ENCODE measurements around the gene DEAF1. TPM values are rescaled to one million over a fixed set of nuclear protein-coding genes. Genes with fewer than 3 reads are reported as not detected.

Gene DEAF1
- total and polyA plus RNA-seq, 2 of the 13 experiments (the other 11 are each of a cell fraction or from before 2014, with no cell fraction given): 22.3 to 29.6 TPM

DNA sequence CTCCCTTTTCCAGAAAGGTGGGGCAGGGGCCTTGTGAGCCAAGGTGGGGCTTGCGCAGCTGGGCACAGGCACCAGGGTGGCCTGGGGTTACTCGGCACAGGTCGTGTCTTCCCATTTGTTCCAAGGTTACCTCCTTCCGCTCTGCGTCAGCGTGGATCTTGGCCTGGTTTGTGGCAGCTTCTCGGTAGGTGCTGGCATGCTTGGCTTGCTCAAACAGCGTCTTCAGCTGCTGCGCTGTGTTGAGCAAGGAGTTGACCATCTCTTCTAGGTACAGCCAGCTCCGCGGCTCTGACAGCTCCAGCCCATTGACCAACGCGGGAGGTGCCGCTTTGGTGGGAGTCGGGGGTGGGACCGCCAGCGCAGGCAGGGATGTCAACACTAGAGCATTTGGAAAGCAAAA is 20.6 kb downstream of the DEAF1 start:
- H4K20me1 ChIP-seq (ENCODE audit: insufficient read depth, low read length): no peaks in the 10 kb centered on the region
- DNase-seq (ENCODE audit: low spot score) (no peak), FAIRE-seq (no peak), ATAC-seq (no peak)
- H2AFZ ChIP-seq (ENCODE audit: low read length): no peak overlapping the region
- H3K4me2 ChIP-seq (ENCODE audit: low read depth, low read length): no peak overlapping the region
- no peaks in the 10 kb centered on the region for H3K79me2 ChIP-seq (ENCODE audit: insufficient read depth, low read length)
- no peak overlapping the region for H3K4me3 ChIP-seq (replicated peaks in 1 of 3; ENCODE audit: insufficient read depth in 1 of 3, low read depth in 2 of 3, low read length in 3 of 3)
- H3K4me1 ChIP-seq (ENCODE audit: insufficient read depth, low read length): no peaks in the 10 kb centered on the region
- ChIA-PET CTCF (ENCODE audit: low intra/inter-chr PET ratio, low total read pairs) (no interaction called here), POLR2A (interaction anchor here (2.6 kb wide), 1 partner anchor 21 kb away, joined by 6 read pairs; the partner anchor contains the start of genes DEAF1 and TMEM80)
- H3K27ac ChIP-seq (ENCODE audit: extremely low read length, insufficient read depth, low read length): no peak overlapping the region
- intact Hi-C loops (cut with micrococcal nuclease; ENCODE audit: unreplicated experiment): no loop called here
- no peaks in the 10 kb centered on the region for H3K27me3 ChIP-seq (ENCODE audit: control insufficient read depth in 1 of 2, insufficient read depth in 2 of 2, low read length in 2 of 2)
- peaks cover 17 to 34% of the 10 kb centered on the region in 2 experiments; a peak in 4 of 5 replicates for H3K36me3 ChIP-seq (replicated peaks in 1 of 2; ENCODE audit: control insufficient read depth in 1 of 2, insufficient read depth in 2 of 2, low read length in 2 of 2)
- no peak overlapping the region for H3K9ac ChIP-seq (ENCODE audit: insufficient read depth, low read depth, low read length)
- in situ Hi-C loops (cut with HindIII; ENCODE audit: extremely low pct_ligation_motif_present, low pct_unique_long_range_greater_than_20kb): no loop called here
- WGBS (ENCODE audit: low lambda C conversion rate): 93% methylated on average over 15 of the region's 17 CpGs
- TF ChIP-seq SALL2 (CRISPR knock-in tag; IDR thresholded peaks at IDR 0.05): no peak
- no peak for TF ChIP-seq NR2F2 (IDR thresholded peaks at IDR 0.05; ENCODE audit: borderline replicate concordance, low read depth)
- no peak for TF ChIP-seq MEIS1 (CRISPR knock-in tag; IDR thresholded peaks at IDR 0.05; ENCODE audit: borderline replicate concordance)
- TF ChIP-seq HOXD1 (CRISPR knock-in tag; IDR thresholded peaks at IDR 0.05): no peak
- TF ChIP-seq, protein P1, sequence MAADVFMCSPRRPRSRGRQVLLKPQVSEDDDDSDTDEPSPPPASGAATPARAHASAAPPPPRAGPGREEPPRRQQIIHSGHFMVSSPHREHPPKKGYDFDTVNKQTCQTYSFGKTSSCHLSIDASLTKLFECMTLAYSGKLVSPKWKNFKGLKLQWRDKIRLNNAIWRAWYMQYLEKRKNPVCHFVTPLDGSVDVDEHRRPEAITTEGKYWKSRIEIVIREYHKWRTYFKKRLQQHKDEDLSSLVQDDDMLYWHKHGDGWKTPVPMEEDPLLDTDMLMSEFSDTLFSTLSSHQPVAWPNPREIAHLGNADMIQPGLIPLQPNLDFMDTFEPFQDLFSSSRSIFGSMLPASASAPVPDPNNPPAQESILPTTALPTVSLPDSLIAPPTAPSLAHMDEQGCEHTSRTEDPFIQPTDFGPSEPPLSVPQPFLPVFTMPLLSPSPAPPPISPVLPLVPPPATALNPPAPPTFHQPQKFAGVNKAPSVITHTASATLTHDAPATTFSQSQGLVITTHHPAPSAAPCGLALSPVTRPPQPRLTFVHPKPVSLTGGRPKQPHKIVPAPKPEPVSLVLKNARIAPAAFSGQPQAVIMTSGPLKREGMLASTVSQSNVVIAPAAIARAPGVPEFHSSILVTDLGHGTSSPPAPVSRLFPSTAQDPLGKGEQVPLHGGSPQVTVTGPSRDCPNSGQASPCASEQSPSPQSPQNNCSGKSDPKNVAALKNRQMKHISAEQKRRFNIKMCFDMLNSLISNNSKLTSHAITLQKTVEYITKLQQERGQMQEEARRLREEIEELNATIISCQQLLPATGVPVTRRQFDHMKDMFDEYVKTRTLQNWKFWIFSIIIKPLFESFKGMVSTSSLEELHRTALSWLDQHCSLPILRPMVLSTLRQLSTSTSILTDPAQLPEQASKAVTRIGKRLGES (CRISPR knock-in tag; IDR thresholded peaks at IDR 0.05; ENCODE audit: borderline replicate concordance): no peak
- no peak for TF ChIP-seq FOXJ3 (CRISPR knock-in tag; IDR thresholded peaks at IDR 0.05; ENCODE audit: borderline replicate concordance)
- TF ChIP-seq SOX6 (IDR thresholded peaks at IDR 0.05): no peak
- TF ChIP-seq SOX6 (CRISPR knock-in tag; IDR thresholded peaks at IDR 0.05): no peak
- TF ChIP-seq SP5 (CRISPR knock-in tag; IDR thresholded peaks at IDR 0.05; ENCODE audit: borderline replicate concordance, low read depth): no peak
- TF ChIP-seq, protein P2, sequence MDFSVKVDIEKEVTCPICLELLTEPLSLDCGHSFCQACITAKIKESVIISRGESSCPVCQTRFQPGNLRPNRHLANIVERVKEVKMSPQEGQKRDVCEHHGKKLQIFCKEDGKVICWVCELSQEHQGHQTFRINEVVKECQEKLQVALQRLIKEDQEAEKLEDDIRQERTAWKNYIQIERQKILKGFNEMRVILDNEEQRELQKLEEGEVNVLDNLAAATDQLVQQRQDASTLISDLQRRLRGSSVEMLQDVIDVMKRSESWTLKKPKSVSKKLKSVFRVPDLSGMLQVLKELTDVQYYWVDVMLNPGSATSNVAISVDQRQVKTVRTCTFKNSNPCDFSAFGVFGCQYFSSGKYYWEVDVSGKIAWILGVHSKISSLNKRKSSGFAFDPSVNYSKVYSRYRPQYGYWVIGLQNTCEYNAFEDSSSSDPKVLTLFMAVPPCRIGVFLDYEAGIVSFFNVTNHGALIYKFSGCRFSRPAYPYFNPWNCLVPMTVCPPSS (IDR thresholded peaks at IDR 0.05): no peak
- no peak for TF ChIP-seq YEATS2 (CRISPR knock-in tag; IDR thresholded peaks at IDR 0.05; ENCODE audit: borderline replicate concordance)
- TF ChIP-seq SP2 (CRISPR knock-in tag; IDR thresholded peaks at IDR 0.05): no peak
- TF ChIP-seq ZNF24 (IDR thresholded peaks at IDR 0.05): no peak
- TF ChIP-seq TOPORS (CRISPR knock-in tag; IDR thresholded peaks at IDR 0.05): no peak
- TF ChIP-seq NR2F6 (IDR thresholded peaks at IDR 0.05): no peak
- no peak for TF ChIP-seq NR2F6 (CRISPR knock-in tag; IDR thresholded peaks at IDR 0.05)
- TF ChIP-seq FOXM1 (CRISPR knock-in tag; IDR thresholded peaks at IDR 0.05): no peak
- TF ChIP-seq NFYB (CRISPR knock-in tag; IDR thresholded peaks at IDR 0.05): no peak
- no peaks in the 10 kb centered on the region for H3K9me3 ChIP-seq (ENCODE audit: low read length)
- BruUV-seq (replicated peaks): no TSS peak
